ENCODE data around the gene STX10.
"Not testable (repeated sequence)": the region's sequence is repeated elsewhere in the genome, so short reads cannot be mapped to it uniquely, and the experiment has no call there.

GRCh38 chr19:13185763-13186657 is 35.8 kb upstream of the STX10 start:
- not testable (repeated sequence) for TF ChIP-seq CTCF (conservative IDR thresholded peaks at IDR 0.05; ENCODE audit: low read length); EZH2phosphoT487 (IDR thresholded peaks at IDR 0.05; ENCODE audit: borderline replicate concordance, low read depth, low read length)

All from OCI-LY7 (cell line).